ENCODE measurements around the gene CCDC158. TPM values are rescaled to one million over a fixed set of nuclear protein-coding genes. Genes with fewer than 3 reads are reported as not detected.

The CCDC158 gene
- total and polyA plus RNA-seq, 2 experiments from 2014 or later, result 0.21 to 0.27 TPM

- TF ChIP-seq ZNF462 (CRISPR knock-in tag; IDR thresholded peaks at IDR 0.05) (no peak), JUNB (IDR thresholded peaks at IDR 0.05; ENCODE audit: unreplicated experiment) (no peak), ZNF114 (CRISPR knock-in tag; IDR thresholded peaks at IDR 0.05) (no peak), EZH2phosphoT487 (IDR thresholded peaks at IDR 0.05; ENCODE audit: unreplicated experiment) (no peak)
These were observed 86.1 kb downstream of the CCDC158 start (continued) for GRCh38 chr4:76334885-76335284.

- Mint-ChIP-seq H3K36me3 (ENCODE audit: low read depth) (peaks cover 9% of the 10 kb centered on the region; the same call in 2 of the 3 replicates), H3K4me3 (no peak overlapping the region), H3K27ac (no peak overlapping the region), H3K4me1 (no peaks in the 10 kb centered on the region), H3K9me3 (peaks cover 26% of the 10 kb centered on the region), H3K27me3 (ENCODE audit: insufficient read depth, low read depth, poor library complexity) (no peaks in the 10 kb centered on the region)
- H2AFZ ChIP-seq, result no peak overlapping the region
- no peaks in the 10 kb centered on the region for H3K79me2 ChIP-seq (replicated peaks; ENCODE audit: insufficient read depth)
- 0 out of 2 replicates have a peak, but pooled peaks cover 4% of the 10 kb centered on the region for H3K36me3 ChIP-seq (ENCODE audit: insufficient read depth)
- no peak overlapping the region for H3K4me3 ChIP-seq
- no peaks in the 10 kb centered on the region for H3K27me3 ChIP-seq (ENCODE audit: insufficient read depth)
- H4K20me1 ChIP-seq (replicated peaks; ENCODE audit: insufficient read depth), result no peaks in the 10 kb centered on the region
- H3K4me1 ChIP-seq (ENCODE audit: insufficient read depth), result no peaks in the 10 kb centered on the region
- no peak overlapping the region for H3K4me2 ChIP-seq
- TF ChIP-seq CREB1 (CRISPR knock-in tag; IDR thresholded peaks at IDR 0.05; ENCODE audit: low read depth) (no peak), EZH2phosphoT487 (IDR thresholded peaks at IDR 0.05; ENCODE audit: unreplicated experiment) (no peak), EZH2 (IDR thresholded peaks at IDR 0.05; ENCODE audit: low read depth, unreplicated experiment) (no peak)
- no peaks in the 10 kb centered on the region for H3K9me2 ChIP-seq (ENCODE audit: insufficient read depth)
- H3F3A ChIP-seq (replicated peaks; ENCODE audit: low read depth), result no peaks in the 10 kb centered on the region
- ATAC-seq, result no peak
- DNase-seq (ENCODE audit: low spot score), result no peak
- no peak overlapping the region for H3K27ac ChIP-seq (ENCODE audit: low read depth)
These were observed 94.4 kb downstream of the CCDC158 start for GRCh38 chr4:76326515-76326914.
